ENCODE data around the gene TMEM129. TPM values are rescaled to one million over a fixed set of nuclear protein-coding genes. Genes with fewer than 3 reads are reported as not detected.

Gene TMEM129
- total RNA-seq, result 10 to 100 TPM; 34.0 to 48.4 TPM
- long read RNA-seq, transcript TMEM129-202 (4 exons, 2,810 nt), result major isoform, 81 of 189 reads
- long read RNA-seq, transcript TMEM129-201 (3 exons, 2,678 nt), result minor isoform, 12 of 189 reads
- long read RNA-seq, partial matches to known transcripts, result 55 of 189 reads
- long read RNA-seq, other reads (novel, unspliced or antisense), result 36 of 189 reads

GRCh38 chr4:1721003-1721665 lies at the start of gene TMEM129, which contains the start of gene TACC3:
TMEM129 (minus strand) TSS chr4:1721323; CDS start chr4:1720837, 486 bp downstream.
TACC3 (plus strand) TSS chr4:1721521; CDS start chr4:1723422, 1,901 bp downstream.
- peak; percentile 90 for ATAC-seq
- intact Hi-C loops (cut with DNase I), result loop anchor here in 1 of 2 donors (10.0 kb wide), 1 partner anchor 366 kb away; no protein-coding TSS in a partner anchor
- peak; percentile 94 for DNase-seq

- ATAC-seq (no peak), DNase-seq (no peak)
- intact Hi-C loops (cut with DNase I), result no loop called here
Measured at GRCh38 chr4:1770791-1771231, 49.7 kb upstream of the TMEM129 start.

GRCh38 chr4:1770245-1770644 lies 49.1 kb upstream of the TMEM129 start:
- intact Hi-C loops (cut with DNase I), result no loop called here
- ATAC-seq, result no peak
- DNase-seq, result no peak

GRCh38 chr4:1769692-1770091 lies 48.6 kb upstream of the TMEM129 start:
- ATAC-seq, result no peak

GRCh38 chr4:1768367-1769034 lies 47.4 kb upstream of the TMEM129 start:
- DNase-seq, result no peak
- no peak for ATAC-seq
- intact Hi-C loops (cut with DNase I), result no loop called here

More at GRCh38 chr4:1769692-1770091, 48.6 kb upstream of the TMEM129 start:
- DNase-seq, result no peak
- intact Hi-C loops (cut with DNase I), result no loop called here

GRCh38 chr4:1767770-1768366 lies 46.7 kb upstream of the TMEM129 start:
- intact Hi-C loops (cut with DNase I), result no loop called here
- ATAC-seq, result no peak

GRCh38 chr4:1767061-1767769 lies 46.1 kb upstream of the TMEM129 start:
- DNase-seq, result no peak
- peak; percentile 2 to 21 for ATAC-seq
- intact Hi-C loops (cut with DNase I), result no loop called here

More at GRCh38 chr4:1767770-1768366, 46.7 kb upstream of the TMEM129 start:
- no peak for DNase-seq

- ATAC-seq (no peak), DNase-seq (no peak)
- intact Hi-C loops (cut with DNase I), result no loop called here
Measured at GRCh38 chr4:1766106-1767060, 45.3 kb upstream of the TMEM129 start.

- intact Hi-C loops (cut with DNase I), result no loop called here
- no peak for ATAC-seq
- DNase-seq, result no peak
Measured at GRCh38 chr4:1765409-1766072, 44.4 kb upstream of the TMEM129 start.

- intact Hi-C loops (cut with DNase I), result no loop called here
- DNase-seq, result no peak
- no peak for ATAC-seq
Measured at GRCh38 chr4:1764670-1765069, 43.5 kb upstream of the TMEM129 start.

GRCh38 chr4:1763550-1764080 lies 42.5 kb upstream of the TMEM129 start:
- peak; percentile 59 for DNase-seq
- ATAC-seq, result peak; percentile 32 to 62
- intact Hi-C loops (cut with DNase I), result no loop called here

- intact Hi-C loops (cut with DNase I), result no loop called here
- no peak for ATAC-seq
- DNase-seq, result no peak
Measured at GRCh38 chr4:1763070-1763549, 42.0 kb upstream of the TMEM129 start.

GRCh38 chr4:1762264-1763010 lies 41.3 kb upstream of the TMEM129 start:
- DNase-seq (no peak), ATAC-seq (no peak)
- intact Hi-C loops (cut with DNase I), result no loop called here

GRCh38 chr4:1761130-1761689 lies 40.1 kb upstream of the TMEM129 start:
- DNase-seq, result no peak

GRCh38 chr4:1760521-1761071 lies 39.5 kb upstream of the TMEM129 start:
- DNase-seq (no peak), ATAC-seq (peak in 1 of 2 donors; percentile 7)
- intact Hi-C loops (cut with DNase I), result no loop called here

More at GRCh38 chr4:1761130-1761689, 40.1 kb upstream of the TMEM129 start:
- intact Hi-C loops (cut with DNase I), result no loop called here
- ATAC-seq, result no peak

- DNase-seq (no peak), ATAC-seq (no peak)
- intact Hi-C loops (cut with DNase I), result no loop called here
Measured at GRCh38 chr4:1759818-1760223, 38.7 kb upstream of the TMEM129 start.

All from left cardiac atrium (tissue), 4 donors.